ENCODE results near the gene NGDN.

DNA sequence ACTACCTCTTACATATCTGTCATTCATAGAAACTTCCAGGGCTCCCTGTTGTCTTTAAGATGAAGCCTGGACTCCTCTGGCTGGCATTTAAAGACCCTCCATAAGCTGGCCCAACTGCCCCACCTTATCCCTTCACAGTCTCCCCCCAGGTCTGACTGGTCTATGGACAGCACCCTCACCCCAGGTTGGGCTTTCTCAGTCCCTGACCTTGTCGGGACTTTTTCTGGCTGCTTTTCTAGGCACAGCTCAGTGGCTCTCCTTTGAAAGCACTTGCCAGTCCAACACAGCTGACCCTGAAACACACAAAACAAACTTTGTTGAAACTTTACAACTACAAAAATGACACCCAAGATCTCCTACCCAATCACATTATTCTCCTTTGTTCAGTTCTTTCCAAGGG, 20.2 kb upstream of the NGDN start:
- TF ChIP-seq CEBPB (IDR thresholded peaks at IDR 0.05; ENCODE audit: low read depth, low read length) (no peak), SMC3 (IDR thresholded peaks at IDR 0.05; ENCODE audit: low read depth, low read length) (no peak), POLR2A (IDR thresholded peaks at IDR 0.05; ENCODE audit: low read depth, low read length) (no peak), RAD21 (IDR thresholded peaks at IDR 0.05; ENCODE audit: low read length) (no peak), FOS (IDR thresholded peaks at IDR 0.05; ENCODE audit: low read depth, low read length) (no peak), RFX5 (IDR thresholded peaks at IDR 0.05; ENCODE audit: low read depth, low read length) (no peak), MXI1 (IDR thresholded peaks at IDR 0.05; ENCODE audit: borderline replicate concordance, low read depth, low read length) (no peak), BHLHE40 (IDR thresholded peaks at IDR 0.05; ENCODE audit: low read depth, low read length) (no peak), USF2 (IDR thresholded peaks at IDR 0.05; ENCODE audit: low read depth, low read length) (no peak), MAFK (IDR thresholded peaks at IDR 0.05; ENCODE audit: low read depth, low read length) (no peak), ELK1 (IDR thresholded peaks at IDR 0.05; ENCODE audit: borderline replicate concordance, low read depth, low read length) (no peak), CHD1 (IDR thresholded peaks at IDR 0.05; ENCODE audit: low read depth, low read length) (no peak)
- TF ChIP-seq, protein P1, sequence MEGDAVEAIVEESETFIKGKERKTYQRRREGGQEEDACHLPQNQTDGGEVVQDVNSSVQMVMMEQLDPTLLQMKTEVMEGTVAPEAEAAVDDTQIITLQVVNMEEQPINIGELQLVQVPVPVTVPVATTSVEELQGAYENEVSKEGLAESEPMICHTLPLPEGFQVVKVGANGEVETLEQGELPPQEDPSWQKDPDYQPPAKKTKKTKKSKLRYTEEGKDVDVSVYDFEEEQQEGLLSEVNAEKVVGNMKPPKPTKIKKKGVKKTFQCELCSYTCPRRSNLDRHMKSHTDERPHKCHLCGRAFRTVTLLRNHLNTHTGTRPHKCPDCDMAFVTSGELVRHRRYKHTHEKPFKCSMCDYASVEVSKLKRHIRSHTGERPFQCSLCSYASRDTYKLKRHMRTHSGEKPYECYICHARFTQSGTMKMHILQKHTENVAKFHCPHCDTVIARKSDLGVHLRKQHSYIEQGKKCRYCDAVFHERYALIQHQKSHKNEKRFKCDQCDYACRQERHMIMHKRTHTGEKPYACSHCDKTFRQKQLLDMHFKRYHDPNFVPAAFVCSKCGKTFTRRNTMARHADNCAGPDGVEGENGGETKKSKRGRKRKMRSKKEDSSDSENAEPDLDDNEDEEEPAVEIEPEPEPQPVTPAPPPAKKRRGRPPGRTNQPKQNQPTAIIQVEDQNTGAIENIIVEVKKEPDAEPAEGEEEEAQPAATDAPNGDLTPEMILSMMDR (conservative IDR thresholded peaks at IDR 0.05; ENCODE audit: low read depth, low read length): no peak

All from IMR-90 (cell line).